HG02943 (cell line): ENCODE data around the gene ATP8B2.
"Not testable (repeated sequence)": the region's sequence is repeated elsewhere in the genome, so short reads cannot be mapped to it uniquely, and the experiment has no call there.

Experiments
- ATAC-seq: cut with Tn5 transposase; IDR thresholded peaks from one replicate; pipeline ENCODE4 v1.9.1; 2021; ENCODE audit warnings: mild to moderate bottlenecking, low read depth, moderate library complexity; ENCODE audit not compliant: unreplicated experiment

Gene ATP8B2, protein sequence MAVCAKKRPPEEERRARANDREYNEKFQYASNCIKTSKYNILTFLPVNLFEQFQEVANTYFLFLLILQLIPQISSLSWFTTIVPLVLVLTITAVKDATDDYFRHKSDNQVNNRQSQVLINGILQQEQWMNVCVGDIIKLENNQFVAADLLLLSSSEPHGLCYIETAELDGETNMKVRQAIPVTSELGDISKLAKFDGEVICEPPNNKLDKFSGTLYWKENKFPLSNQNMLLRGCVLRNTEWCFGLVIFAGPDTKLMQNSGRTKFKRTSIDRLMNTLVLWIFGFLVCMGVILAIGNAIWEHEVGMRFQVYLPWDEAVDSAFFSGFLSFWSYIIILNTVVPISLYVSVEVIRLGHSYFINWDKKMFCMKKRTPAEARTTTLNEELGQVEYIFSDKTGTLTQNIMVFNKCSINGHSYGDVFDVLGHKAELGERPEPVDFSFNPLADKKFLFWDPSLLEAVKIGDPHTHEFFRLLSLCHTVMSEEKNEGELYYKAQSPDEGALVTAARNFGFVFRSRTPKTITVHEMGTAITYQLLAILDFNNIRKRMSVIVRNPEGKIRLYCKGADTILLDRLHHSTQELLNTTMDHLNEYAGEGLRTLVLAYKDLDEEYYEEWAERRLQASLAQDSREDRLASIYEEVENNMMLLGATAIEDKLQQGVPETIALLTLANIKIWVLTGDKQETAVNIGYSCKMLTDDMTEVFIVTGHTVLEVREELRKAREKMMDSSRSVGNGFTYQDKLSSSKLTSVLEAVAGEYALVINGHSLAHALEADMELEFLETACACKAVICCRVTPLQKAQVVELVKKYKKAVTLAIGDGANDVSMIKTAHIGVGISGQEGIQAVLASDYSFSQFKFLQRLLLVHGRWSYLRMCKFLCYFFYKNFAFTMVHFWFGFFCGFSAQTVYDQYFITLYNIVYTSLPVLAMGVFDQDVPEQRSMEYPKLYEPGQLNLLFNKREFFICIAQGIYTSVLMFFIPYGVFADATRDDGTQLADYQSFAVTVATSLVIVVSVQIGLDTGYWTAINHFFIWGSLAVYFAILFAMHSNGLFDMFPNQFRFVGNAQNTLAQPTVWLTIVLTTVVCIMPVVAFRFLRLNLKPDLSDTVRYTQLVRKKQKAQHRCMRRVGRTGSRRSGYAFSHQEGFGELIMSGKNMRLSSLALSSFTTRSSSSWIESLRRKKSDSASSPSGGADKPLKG

DNA sequence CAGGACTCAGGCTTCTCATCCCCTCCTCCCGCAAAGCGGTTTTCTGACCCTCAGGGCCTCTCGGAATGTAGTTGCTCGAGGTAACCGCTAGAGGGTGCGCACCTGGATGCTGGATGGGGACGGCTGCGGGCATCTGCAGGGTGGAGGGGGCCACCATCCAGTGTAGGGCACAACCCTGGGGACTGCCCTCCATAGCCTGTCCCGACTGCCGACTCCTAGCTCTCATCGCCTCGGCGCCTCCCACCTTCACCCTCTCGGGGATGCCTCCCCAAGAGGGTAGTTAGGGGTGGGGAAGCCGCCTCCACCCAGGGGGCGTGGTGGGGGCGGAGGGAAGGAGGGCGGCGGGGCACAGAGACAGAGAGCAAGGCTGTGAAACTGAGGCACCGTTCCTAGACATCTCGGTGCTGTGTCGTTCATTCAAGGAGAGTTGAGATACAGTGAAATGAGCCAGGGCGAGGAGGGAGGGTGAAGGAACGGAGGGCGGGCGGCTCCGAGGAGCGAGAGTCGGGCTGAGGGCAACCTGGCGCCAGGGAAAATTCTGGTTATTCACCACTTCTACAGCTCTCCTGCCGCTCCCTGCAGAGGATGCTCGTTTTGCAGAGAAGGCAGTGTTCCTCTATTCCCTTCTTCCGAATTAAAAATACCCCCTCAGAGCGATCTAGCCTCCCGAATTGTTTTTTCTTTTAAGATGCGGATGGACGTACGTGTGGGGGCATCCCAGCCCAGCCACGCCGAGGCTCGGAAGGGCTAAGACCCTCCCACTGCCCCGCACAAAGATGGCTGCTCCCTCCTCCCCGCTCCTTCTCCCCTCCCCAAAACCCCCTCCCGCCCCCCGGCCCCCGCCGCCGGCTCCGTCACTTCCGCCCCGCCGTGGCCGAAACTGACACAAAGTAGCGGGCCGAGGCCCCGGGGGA lies at the start of gene ATP8B2:
Gene ATP8B2, plus strand, starts transcription at position 857 of the 914 bp plus-strand sequence. CDS start 2,617 bp downstream, outside the sequence.
- no peak for ATAC-seq

DNA sequence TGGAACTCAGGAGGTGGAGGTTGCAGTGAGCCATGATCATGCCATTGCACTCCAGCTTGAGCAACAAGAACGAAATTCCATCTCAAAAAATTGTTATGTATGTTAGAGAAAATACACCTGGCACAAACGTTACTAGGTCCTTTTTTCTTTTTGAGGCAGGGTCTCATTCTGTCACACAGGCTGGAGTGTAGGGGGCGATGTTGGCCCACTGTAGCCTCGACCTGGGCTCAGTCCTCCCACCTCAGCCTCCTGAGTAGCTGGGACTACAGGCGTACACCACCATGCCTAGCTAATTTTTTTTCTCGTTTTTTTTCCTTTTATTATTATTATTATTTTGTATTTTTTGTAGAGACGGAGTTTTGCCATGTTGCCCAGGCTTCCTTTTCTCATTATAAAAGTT lies 48.5 kb upstream of the ATP8B2 start:
- no peak for ATAC-seq

DNA sequence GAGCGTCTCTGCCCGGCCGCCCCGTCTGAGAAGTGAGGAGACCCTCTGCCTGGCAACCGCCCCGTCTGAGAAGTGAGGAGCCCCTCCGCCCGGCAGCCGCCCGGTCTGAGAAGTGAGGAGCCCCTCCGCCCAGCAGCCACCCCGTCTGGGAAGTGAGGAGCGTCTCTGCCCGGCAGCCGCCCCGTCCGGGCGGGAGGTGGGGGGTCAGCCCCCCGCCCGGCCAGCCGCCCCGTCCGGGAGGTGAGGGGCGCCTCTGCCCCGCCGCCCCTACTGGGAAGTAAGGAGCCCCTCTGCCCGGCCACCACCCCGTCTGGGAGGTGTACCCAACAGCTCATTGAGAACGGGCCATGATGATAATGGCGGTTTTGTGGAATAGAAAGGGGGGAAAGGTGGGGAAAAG lies 37.7 kb upstream of the ATP8B2 start:
- not testable (repeated sequence) for ATAC-seq

DNA sequence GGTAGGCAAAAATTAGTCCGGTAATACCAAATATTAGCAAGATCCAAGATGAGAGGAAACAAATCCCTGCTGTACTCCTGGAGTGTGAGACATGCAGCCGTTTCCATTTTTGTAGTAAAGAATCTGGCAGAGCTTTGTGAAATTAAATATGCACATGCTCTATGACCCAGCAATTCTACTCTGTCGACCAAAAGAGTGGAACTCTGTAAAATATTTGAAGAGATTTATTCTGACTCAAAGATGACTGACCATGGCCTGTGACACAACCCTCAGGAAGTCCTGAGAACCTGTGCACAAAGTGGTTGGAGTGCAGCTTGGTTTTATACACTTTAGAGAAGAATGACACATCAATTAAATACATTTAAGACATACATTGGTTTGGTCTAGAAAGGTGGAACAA lies 36.7 kb upstream of the ATP8B2 start:
- ATAC-seq, result no peak

DNA sequence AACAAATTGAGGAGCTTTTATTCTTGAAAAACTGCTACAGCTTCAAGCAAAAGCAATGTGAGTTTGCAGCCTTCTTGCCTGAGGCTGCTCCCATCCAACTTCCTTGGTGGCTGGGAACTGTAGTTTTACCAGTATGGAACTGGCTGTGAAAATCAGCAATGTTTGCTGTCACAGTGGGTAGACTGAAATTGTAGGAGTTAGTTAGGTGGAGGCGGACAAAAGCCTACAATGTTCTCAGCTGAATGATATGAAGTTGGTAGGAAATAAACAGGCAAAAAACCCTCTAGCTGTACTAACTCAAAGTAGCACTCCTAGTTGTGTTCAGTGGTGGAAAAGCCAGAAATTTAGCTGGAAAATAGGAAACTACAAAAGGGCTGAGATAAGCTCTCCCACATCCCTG lies 34.4 kb upstream of the ATP8B2 start:
- ATAC-seq, result no peak

DNA sequence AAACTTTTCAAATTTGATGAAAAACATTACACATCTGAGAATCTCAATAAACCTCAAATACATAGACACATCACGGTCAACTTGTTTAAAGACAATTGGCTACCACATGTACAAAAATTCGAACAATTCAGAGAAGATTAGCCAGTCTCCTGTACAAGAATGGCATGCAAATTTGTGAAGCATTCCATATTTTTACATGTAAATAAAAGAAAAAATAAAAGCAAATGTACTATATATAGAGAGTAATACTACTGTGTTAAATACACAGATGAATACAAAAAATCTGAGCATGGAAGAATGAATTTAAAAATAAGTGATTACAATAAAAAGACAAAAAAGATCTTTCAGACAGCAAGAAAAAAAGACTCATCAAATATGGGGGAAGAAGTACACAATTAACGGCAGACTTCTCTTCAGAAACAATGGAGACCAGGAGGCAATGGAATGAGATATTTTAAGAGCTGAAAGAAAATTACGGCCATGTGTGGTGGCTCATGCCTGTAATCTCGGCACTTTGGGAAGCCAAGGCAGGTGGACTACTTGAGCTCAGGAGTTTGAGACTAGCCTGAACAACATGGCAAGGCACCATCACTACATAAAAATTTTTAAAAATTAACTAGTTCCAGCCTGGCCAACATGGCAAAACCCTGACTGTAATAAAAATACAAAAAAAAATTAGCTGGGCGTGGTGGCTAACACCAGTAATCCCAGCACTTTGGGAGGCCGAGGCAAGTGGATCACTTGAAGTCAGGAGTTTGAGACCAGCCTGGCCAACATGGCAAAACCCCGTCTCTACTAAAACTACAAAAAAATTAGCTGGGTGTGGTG lies 29.7 kb upstream of the ATP8B2 start:
- no peak for ATAC-seq

DNA sequence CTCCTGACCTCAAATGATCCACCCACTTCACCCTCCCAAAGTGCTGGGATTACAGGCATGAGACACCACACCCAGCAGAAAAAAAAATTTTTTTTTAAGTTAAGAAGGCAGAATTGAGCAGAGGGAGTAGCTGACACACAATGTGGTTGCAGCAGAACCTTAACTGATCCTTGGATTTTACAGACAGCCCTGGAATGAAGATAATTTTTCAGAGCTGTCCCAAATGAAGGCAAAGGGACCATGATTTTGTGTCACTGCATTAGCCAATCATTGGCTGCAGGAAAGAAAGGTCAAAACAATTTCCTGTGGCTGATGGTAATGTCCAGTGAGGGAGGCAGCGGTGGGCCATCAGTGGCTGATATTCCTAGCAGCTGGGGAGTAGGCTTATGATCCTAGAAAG lies 23.7 kb upstream of the ATP8B2 start:
- ATAC-seq, result no peak

DNA sequence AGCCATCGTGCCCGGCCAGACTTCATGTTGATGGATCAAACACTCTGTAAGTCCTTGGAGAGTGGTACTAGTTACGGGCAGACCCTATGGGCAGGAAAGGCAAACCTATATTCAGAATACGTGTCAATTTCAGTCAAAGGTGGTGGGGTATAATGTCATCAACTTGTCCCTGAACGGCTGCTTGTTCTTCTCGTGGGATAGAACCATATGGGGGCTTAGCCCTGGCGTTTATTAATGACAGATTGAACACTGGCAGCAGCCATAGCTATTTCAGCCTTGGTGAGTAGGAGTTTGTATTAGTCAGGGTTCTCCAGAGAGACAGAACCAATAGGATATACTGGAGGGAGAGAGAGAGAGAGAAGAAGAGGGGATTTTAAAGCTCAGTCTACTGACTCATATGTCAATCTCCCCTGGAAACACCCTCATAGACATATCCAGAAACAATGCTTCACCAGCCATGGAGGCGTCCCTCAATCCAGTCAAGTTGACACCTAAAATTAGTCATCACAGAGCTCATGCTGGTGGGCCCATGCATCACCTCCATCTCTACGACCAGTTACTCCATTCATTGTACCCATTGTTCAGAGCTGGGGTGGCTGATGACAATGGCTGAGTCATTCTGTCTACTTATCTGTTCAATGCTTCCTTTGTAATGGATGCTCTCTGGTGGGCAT lies 20.5 kb upstream of the ATP8B2 start:
- ATAC-seq, result no peak

DNA sequence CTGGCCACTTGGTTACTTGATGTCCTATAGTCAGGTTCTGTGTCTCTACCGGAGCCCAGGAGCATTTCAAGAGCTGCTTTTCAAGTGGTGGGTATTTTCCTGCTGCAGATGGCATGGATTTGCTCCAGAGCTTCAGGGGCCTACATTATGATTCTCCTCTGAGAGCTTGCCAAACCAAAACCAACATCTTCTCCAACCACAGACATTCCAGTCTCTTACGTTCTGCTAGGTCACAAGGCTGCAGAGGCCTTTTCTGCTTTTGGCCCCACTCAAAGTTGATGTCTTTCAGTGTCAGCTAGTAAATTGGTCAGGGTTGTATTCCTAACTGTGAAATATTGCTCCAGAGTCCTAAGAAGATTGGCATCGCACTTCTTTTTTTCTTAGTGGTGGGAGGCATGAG lies 19.2 kb upstream of the ATP8B2 start:
- no peak for ATAC-seq

DNA sequence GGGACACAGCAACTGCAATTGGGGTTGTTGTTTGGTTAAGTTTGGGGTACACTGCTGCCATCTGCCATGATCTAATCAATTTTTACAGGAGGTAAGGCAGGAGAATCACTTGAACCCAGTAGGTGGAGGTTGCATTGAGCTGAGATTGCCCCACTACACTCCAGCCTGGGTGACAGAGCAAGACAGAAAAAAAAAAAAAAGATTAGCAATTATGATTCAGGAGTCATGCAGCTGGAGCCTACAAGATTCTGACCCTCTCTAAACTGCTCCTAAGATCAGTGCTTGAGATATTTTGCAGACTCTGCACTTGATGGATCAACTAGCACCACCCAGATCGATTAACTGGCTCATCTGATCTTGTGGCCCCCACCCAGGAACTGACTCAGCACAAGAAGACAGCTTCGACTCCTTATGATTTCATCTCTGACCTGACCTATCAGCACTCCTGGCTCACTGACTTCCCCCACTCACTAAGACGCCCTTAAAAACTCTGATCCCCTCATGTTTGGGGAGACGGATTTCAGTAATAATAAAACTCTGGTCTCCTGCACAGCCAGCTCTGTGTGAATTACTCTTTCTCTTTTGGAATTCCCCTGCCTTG lies 17.6 kb upstream of the ATP8B2 start:
- not testable (repeated sequence) for ATAC-seq

DNA sequence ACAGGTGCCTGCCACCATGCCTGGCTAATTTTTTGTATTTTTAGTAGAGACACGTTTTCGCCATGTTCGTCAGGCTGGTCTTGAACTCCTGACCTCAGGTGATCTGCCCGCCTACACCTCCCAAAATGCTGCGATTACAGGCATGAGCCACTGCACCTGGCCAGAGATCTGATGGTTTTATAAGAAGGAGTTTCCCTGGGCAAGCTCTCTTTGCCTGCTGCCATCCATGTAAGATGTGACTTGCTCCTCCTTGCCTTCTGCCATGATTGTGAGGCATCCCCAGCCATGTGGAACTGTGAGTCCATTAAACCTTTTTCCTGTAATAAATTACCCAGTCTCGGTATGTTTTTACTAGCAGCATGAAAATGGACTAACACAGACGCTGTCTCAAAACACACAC lies 16.2 kb upstream of the ATP8B2 start:
- not testable (repeated sequence) for ATAC-seq

DNA sequence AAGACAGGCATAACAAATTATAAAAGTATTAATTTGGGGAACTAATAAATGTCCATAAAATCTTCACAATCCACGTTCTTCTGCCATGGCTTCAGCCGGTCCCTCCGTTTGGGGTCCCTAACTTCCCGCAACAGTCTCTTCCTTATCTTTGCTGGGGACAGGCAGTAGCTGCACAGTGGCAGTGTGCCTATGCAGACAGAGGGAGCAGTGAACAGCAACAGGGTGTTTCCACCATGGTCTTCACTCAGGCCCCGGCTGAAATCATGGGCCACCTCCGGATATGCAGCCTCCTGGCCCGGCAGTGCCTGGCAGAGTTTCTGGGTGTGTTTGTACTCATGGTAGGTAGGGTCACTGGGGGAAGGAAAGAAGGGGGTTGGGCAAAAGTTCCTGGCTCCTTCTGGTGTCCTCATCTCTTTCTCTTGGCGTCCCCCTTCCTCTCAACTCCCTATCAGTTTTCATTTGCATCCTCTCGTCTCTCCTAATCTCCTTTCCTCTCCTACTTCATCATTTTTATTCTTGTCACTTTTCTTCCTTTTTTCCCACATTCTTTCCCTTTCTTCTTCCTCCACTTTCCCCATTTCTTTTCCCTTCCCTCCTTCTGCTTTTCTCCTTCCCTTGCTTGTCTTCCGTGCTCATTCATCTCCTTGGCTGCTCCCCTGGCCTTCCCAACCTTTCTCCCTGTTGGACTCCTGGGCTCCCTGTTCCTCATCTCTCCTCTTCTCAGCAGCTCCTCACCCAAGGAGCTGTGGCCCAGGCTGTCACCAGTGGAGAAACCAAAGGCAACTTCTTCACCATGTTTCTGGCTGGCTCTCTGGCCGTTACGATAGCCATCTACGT lies 12.9 kb upstream of the ATP8B2 start:
- not testable (repeated sequence) for ATAC-seq

DNA sequence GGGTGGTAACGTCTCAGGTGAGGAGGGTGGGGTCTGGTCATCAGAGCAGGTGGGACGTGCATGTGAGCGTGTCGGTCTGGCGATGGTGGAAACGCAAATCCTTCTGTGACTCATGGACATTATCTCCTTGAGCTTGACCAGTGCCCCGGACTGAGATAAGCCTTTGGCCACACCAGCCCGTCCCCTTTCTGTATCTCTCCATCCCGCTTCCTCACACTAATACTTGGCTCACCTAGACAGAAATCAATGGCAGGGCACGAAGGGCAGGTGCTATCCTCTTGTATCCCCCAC lies 12.3 kb upstream of the ATP8B2 start:
- ATAC-seq, result no peak

DNA sequence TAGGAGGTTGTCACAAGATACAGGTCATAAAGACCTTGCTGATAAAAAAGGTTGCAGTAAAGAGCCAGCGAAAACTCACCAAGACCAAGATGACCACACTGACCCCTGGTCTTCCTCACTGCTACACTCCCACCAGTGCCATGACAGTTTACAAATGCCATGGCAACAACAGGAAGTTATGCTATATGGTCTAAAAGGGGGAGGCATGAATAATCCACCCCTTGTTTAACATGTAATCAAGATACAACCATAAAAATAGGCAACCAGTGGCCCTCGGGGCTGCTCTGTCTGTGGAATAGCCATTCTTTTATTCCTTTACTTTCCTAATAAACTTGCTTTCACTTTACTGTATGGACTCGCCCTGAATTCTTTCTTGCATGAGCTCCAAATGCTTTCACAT lies 11.1 kb upstream of the ATP8B2 start:
- not testable (repeated sequence) for ATAC-seq

DNA sequence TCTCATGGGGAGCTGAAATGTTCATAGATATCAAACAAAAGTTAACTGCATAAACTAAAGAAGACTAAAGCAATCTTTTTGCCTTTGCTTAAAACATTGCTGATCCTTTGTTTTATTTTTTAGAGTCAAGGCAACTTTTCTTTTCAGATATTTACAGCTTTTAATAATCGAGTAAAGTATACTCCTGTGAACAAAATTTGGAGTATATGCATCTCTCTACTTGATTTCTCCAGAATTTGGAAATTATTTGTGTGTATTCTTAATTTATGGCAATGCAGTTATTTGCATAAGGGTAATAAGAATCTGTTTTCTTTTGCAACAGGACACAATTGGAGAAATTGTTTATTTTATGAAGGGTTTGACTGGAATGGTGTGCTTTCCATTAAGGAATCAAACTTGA lies 8.6 kb upstream of the ATP8B2 start:
- ATAC-seq, result no peak

DNA sequence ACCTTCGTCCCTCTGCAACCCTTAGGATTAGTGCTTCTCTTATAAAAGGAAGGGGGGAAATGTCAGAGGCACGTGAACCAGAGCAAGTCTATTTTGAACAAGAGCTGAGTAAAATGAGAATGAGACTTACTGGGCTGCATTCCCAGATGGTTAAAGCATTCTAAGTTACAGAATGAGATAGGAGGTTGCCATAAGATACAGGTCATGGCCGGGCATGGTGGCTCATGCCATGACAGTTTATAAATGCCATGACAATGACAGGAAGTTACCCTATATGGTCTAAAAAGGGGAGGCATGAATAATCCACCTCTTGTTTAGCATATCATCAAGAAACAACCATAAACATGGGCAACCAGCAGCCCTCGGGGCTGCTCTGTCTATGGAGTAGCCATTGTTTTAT lies 6.9 kb upstream of the ATP8B2 start:
- ATAC-seq, result no peak

DNA sequence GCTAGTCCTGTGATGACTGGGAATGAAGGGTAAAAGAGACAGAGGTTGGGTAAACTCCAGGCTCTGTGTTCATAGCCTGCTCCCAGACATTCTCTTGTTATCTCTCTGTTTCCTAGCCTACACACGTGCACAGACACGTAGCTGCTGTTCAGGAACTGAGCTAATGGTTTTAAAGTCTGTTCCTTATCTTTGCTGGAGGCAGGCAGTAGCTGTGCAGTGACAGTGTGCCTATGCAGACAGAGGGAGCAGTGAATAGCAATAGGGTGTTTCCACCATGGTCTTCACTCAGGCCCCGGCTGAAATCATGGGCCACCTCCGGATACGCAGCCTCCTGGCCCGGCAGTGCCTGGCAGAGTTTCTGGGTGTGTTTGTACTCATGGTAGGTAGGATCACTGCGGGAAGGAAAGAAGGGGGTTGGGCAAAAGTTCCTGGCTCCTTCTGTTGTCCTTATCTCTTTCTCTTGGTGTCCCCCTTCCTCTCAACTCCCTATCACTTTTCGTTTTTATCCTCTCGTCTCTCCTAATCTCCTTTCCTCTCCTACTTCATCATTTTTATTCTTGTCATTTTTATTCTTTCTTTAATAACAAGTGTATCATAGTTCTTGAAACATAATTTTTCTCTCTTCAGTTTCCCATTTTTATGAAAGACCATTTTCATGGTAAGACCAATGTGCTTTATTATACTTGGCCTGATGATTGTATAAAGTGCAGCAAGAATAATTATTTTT lies 4.3 kb upstream of the ATP8B2 start, which contains the start of gene AQP10:
Gene AQP10, plus strand, starts transcription at position 212 of the 727 bp plus-strand sequence. Its CDS starts 63 bp downstream, at position 275.
- ATAC-seq, result no peak
